Fibroblast of skin of scalp (primary cell): ENCODE data around the gene AUTS2.

Experiments
- DNase-seq: peaks from one replicate; pipeline ENCODE4 v3.0.0-alpha.2; 2013

Gene AUTS2

DNA sequence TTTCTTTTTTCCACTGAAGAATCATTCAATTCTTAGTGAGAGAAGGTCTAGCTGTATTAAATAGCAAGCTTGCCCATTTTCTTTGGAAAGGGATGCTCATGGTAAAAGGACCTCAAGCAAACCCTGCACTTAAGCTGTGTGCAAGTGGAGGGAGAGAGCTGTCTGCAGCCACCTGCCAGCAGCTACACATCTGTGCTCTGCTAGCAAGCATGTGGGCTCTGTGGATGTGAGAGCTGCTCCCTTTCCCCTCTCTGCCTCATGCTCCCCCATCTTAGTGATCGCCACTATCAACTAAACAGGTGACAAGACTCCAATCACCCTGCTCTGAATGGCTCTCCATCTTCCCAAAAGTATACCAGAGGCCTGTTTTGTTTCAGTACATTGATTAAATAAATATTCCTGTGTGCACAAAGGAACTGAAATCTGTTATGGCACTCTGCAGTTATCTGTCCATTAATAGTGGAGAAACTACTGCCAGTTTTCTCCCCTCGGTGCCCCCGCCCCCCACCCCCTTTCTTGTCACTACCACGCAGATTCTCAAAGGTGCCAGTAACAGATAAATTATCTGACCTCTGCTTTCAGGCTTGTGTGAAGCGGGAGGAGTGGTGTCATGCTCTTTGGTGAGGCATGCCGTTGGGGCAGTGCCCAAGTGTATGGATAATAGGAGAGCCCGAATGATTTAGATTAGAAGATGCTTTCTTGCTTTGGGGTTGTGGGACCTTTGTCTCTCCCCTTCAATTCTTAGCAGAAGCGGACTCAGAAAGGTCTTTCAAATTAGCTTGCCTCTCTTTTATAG lies 26.4 kb downstream of the AUTS2 start:
- DNase-seq: no peak

DNA sequence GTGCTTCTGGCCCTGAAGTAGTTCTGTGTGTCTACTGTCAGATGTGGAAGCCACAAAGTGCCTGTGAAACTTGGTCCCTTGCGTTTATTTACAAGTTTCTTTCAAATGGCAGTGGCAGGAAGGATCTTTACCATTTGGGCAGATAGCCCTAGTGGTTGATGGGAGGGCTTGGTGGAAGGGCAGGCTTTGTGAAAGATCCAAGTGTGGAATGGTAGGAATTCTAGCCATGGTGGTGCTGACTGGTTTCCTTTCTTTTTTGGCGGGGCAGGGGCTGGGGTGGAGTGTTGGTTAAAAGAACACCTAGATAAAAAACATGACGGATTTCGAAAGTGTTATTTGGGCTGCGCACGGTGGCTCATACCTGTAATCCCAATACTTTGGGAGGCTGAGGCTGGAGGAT lies 27.0 kb downstream of the AUTS2 start:
- DNase-seq: no peak

DNA sequence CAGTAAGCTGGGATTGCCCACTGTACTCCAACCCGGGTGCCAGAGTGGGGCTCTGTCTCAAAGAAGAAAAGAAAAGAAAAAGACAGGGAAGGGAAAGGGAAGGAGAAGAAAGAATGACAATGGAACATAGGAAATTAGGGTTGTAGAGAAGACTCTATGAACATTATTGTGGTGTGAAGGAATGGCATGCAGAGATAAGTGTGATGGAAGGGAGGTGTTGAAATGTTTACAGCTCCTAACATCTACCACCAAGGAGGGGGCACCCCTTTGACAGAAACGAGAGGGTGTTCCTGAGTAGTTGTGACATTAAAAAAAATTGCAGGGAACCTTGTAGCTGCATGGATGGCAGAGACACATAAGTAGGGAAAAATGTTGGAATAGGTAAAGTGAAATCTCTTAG lies 27.5 kb downstream of the AUTS2 start:
- DNase-seq: no peak

- DNase-seq: peak; percentile 85
These were observed 32.0 kb downstream of the AUTS2 start for GRCh38 chr7:69630292-69630691.

- DNase-seq: no peak
These were observed 32.9 kb downstream of the AUTS2 start for GRCh38 chr7:69631131-69631530.

DNA sequence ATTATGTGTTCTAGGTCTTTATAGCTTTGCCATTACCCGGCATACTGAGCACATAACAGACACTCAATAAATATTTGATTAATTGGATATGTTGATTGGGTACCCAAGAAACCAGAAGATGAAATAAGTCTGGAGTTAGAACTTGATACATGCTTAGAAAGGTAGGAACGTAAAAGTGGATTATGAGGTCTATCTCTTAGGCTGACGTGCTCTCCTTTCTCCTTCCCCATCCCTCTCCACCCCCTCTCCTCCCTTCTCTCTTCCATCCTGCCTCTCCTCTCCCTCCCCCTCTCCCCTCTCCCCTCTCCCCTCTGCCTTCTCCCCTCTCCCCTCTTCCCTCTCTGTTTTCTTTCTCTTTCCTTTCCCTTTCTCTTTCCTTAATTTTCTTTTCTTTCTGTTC lies 34.0 kb downstream of the AUTS2 start:
- DNase-seq: no peak

GRCh38 chr7:69633122-69633831 lies 35.0 kb downstream of the AUTS2 start:
- peak; percentile 88 for DNase-seq

- no peak for DNase-seq
These were observed 37.4 kb downstream of the AUTS2 start for GRCh38 chr7:69635555-69636185.

- DNase-seq: no peak
These were observed 40.4 kb downstream of the AUTS2 start for GRCh38 chr7:69638674-69639073.

DNA sequence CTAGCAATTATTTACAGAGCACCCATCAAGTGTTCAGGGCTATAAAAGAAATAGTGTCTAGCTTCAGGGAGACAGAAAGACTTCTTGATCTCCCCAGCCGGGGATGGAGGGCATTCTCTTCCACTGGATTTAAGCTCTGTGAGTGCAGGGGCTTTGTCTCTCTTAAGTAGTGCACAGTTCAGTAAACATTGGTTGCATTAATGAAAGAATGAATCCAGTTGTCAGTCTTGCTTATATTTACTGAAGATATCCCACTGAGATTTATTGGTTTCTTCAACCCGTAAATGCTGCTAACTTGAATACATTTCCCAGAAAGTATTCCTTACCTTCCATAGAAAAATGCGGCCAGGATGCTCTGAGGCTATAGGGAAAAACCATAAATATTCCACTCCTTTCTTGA lies 41.9 kb downstream of the AUTS2 start:
- no peak for DNase-seq

- DNase-seq: no peak
These were observed 42.8 kb downstream of the AUTS2 start for GRCh38 chr7:69640925-69641594.

DNA sequence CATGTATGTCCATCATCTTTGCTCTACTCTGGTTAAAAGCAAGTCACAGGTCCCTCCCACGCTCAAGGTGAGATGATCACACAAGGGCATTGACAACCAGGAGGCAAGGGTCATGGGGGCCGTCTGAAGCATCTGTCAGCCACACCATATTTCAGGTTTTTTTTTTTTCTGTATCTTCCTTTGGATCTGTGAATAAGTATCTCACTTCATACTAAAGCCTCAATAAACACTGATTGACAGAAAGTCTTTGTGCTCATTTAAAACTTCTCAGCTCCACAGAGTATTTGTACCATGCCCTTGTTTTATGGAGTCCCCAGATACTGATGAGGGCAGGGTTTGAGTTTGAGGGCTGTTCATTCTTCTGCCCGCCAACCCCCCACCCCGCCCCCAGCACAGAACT lies 45.0 kb downstream of the AUTS2 start:
- no peak for DNase-seq

DNA sequence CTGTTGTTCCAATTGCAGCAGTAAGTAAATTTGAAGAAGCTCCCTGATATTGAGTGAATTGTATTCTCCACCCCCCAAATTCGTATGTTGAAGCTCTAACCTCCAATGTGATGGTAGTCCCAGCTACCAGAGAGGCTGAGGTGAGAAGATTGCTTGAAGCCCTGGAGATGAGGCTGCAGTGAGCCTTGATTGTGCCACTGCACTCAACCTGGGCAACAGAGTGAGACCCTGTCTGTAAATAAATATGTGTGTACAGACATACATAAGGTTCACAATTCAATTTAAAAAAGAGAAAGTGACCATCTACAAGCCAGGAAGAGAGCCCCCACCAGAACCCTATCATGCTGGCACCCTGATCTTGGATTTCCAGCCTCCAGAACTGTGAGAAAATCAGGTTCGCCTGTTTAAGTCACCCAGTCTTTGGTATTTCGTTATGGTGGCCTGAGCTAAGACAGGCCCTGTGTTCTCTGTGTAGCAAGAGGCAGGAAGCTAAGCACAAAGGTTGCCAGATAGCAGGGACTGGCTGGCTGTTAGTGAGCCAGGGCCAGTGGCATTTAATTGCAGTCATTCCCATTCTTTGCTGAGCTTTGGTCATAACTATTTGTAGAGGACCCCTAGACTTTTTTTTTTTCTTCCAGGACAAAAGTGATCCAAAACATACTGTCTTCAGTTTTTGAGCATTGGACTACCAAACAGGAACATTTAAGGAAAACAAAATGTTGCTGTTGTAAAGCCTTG lies 45.6 kb downstream of the AUTS2 start:
- peak; percentile 18 for DNase-seq

- no peak for DNase-seq
These were observed 47.4 kb downstream of the AUTS2 start for GRCh38 chr7:69645683-69646082.

GRCh38 chr7:69651101-69651590 lies 52.9 kb downstream of the AUTS2 start:
- DNase-seq: no peak

- no peak for DNase-seq
These were observed 54.8 kb downstream of the AUTS2 start for GRCh38 chr7:69652947-69653701.

- DNase-seq: no peak
These were observed 55.5 kb downstream of the AUTS2 start for GRCh38 chr7:69653806-69654205.

DNA sequence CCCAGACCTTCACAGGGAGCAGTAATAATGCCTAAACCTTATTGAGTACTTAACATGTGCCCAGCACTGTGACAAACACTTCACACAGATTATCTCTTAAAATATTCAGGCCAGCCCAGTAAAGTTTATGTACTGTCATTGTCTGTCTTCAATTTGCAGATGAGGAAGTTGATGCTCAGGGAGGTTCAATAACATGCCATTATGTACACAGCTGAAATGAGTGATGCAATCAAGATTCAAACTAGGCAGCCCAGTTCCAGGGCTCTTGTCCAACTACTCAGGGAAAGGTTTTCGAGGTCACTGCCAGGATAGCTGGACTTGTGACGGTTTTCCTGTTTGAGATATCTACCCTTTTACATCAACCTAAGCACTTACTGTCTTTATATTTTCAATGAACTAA lies 56.1 kb downstream of the AUTS2 start:
- DNase-seq: peak; percentile 68

- DNase-seq: no peak
These were observed 56.8 kb downstream of the AUTS2 start for GRCh38 chr7:69654849-69655707.

DNA sequence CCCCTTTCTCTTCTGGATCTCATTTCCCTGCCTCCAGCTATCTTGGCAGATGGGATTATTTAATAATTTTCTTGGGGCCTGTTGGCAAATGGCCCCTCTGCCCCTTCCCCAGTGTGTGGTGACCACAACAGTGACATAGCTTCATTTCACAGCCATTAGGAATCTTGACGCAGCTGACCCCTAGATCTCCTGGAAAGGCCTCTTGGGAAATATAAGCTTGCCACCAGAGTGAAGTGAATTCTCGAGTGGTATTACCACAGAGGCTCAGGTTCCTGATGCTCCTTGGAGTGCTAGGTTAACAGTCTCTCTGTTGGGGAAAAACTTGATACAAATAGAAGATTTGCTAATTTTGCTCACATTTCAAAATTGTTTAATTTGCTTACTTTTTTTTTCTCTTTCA lies 57.8 kb downstream of the AUTS2 start:
- no peak for DNase-seq
